ENCODE results near the gene MAP1A. TPM values are rescaled to one million over a fixed set of nuclear protein-coding genes. Genes with fewer than 3 reads are reported as not detected.

The MAP1A gene
- total RNA-seq, 1 donor from 2014 or later, result 301 TPM

DNA sequence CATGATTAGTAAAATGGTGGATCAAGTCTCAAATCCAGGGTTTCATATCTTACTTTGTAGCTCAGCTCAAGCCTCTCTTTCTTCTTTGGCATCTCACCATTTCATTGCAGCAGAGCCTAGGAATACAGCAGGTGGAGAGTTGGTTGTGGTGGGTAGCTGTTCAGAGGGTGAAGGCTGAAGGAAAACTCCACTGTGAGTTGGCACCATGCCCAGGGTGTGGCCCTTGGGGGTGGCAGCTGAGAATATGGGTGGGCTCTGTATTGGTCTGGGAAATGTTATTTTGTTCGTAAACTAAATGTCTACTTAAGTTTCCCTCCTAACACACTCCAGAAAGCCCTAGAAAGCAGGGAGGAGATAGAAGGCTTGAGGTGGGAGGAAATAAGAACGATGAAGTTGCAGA lies 1.7 kb upstream of the MAP1A start:
- peaks cover 25% of the 10 kb centered on the region for H3K27me3 Mint-ChIP-seq (ENCODE audit: unreplicated experiment)
- peaks cover 56% of the 10 kb centered on the region for H3K4me1 Mint-ChIP-seq (ENCODE audit: low read depth, unreplicated experiment)
- H3K9me3 Mint-ChIP-seq (ENCODE audit: unreplicated experiment), result peaks cover 37% of the 10 kb centered on the region
- TF ChIP-seq, protein P1, sequence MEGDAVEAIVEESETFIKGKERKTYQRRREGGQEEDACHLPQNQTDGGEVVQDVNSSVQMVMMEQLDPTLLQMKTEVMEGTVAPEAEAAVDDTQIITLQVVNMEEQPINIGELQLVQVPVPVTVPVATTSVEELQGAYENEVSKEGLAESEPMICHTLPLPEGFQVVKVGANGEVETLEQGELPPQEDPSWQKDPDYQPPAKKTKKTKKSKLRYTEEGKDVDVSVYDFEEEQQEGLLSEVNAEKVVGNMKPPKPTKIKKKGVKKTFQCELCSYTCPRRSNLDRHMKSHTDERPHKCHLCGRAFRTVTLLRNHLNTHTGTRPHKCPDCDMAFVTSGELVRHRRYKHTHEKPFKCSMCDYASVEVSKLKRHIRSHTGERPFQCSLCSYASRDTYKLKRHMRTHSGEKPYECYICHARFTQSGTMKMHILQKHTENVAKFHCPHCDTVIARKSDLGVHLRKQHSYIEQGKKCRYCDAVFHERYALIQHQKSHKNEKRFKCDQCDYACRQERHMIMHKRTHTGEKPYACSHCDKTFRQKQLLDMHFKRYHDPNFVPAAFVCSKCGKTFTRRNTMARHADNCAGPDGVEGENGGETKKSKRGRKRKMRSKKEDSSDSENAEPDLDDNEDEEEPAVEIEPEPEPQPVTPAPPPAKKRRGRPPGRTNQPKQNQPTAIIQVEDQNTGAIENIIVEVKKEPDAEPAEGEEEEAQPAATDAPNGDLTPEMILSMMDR (IDR thresholded peaks at IDR 0.05; ENCODE audit: partially characterized antibody, unreplicated experiment), result no peak
- H3K36me3 Mint-ChIP-seq (ENCODE audit: unreplicated experiment), result peaks cover 11% of the 10 kb centered on the region
- no peak for DNase-seq
- peak overlapping the region; percentile 99 for H3K4me3 Mint-ChIP-seq (ENCODE audit: unreplicated experiment)
- peak overlapping the region; percentile 100 for H3K27ac Mint-ChIP-seq (ENCODE audit: unreplicated experiment)

DNA sequence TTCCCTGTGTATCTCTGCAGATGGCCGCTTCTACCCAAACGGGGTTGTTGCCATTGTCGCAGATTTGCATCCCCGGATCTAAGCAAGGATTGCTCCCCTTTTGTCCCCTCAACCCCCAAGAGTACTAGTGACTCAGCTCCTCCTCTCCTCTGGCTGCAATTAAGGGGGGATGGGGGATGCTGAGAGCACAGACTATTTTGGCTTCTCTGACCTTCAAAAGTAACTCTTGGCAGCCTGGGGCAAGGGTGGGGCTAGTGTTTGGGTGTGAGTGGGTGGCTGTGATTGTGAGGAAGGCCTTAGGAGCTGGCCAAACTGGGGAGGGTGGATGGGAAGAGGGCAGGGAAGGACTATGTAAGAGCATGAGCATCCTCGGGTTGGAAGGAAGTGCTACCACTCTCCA lies 1.2 kb upstream of the MAP1A start:
- peaks cover 40% of the 10 kb centered on the region for H3K9me3 Mint-ChIP-seq (ENCODE audit: unreplicated experiment)
- H3K4me3 Mint-ChIP-seq (ENCODE audit: unreplicated experiment), result peak overlapping the region; percentile 99
- H3K27me3 Mint-ChIP-seq (ENCODE audit: unreplicated experiment), result peaks cover 23% of the 10 kb centered on the region
- TF ChIP-seq, protein P1 (IDR thresholded peaks at IDR 0.05; ENCODE audit: partially characterized antibody, unreplicated experiment), result no peak
- peaks cover 16% of the 10 kb centered on the region for H3K36me3 Mint-ChIP-seq (ENCODE audit: unreplicated experiment)
- peaks cover 56% of the 10 kb centered on the region for H3K4me1 Mint-ChIP-seq (ENCODE audit: low read depth, unreplicated experiment)
- H3K27ac Mint-ChIP-seq (ENCODE audit: unreplicated experiment), result peak overlapping the region; percentile 100
- DNase-seq, result no peak

DNA sequence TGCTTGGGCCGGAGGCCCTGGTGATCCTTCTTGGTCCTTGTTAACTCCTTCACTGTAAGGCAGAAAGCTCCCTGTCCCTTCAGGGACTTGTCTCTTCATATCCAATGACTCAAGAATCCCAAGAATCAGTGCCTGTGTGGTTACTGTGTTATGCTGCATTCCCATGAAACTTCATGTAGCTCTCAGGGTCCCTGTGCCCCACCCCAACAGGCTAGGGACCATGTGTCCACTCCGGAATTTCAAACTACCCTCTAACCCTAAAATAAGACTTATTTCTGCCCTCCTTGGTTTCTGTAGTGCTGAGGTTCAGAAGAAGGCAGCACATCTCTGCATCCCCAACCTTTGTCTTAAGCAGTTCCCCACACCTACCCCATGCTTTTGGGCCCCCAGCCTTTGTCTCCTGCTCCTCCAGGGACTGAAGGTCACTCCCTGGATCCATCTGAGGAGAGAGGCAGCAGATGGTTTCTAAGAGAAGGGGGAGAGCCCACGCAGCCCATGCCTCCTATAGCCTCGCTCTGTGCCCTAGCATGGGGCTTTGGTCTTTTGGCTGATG lies 531 bp upstream of the MAP1A start:
- TF ChIP-seq, protein P1 (IDR thresholded peaks at IDR 0.05; ENCODE audit: partially characterized antibody, unreplicated experiment), result no peak
- Mint-ChIP-seq H3K36me3 (ENCODE audit: unreplicated experiment) (peaks cover 23% of the 10 kb centered on the region), H3K27ac (ENCODE audit: unreplicated experiment) (peak overlapping the region; percentile 100), H3K4me3 (ENCODE audit: unreplicated experiment) (peak overlapping the region; percentile 99), H3K27me3 (ENCODE audit: unreplicated experiment) (peaks cover 20% of the 10 kb centered on the region), H3K9me3 (ENCODE audit: unreplicated experiment) (peaks cover 40% of the 10 kb centered on the region), H3K4me1 (ENCODE audit: low read depth, unreplicated experiment) (peaks cover 49% of the 10 kb centered on the region)
- DNase-seq, result peak; percentile 51

DNA sequence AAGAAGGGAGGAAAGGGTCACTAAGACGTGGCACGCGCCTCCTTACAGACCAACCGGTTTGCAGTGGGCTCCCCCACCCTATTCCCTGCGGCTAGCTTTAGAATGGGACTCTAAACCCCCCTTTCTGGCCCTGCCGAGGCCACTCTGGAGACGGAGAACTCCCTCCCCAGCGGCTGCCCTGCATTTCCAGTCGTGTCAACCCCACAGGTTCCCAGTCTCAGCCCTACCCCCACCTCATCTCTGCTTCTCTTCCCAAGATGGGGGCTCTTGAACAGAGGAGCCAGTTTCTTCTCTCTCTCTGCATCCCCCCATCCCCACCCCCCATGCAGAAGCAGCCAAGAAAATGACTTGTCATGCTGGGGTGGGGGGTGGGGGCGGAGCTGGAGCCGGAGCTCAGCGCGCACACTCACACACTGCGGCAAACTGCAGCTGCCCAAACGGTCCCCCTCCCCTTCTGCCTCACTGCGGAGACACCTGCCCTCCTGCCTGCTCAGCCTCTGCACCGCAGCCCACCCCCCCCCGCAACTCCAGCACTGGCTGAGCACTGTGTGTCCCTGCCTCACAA lies 871 bp downstream of the MAP1A start:
- Mint-ChIP-seq H3K36me3 (ENCODE audit: unreplicated experiment) (peaks cover 37% of the 10 kb centered on the region), H3K4me1 (ENCODE audit: low read depth, unreplicated experiment) (peaks cover 40% of the 10 kb centered on the region)

GRCh38 chr15:43519196-43519595 lies 1.8 kb downstream of the MAP1A start:
- no peak for DNase-seq
- TF ChIP-seq, protein P1 (IDR thresholded peaks at IDR 0.05; ENCODE audit: partially characterized antibody, unreplicated experiment), result no peak
- Mint-ChIP-seq H3K4me3 (ENCODE audit: unreplicated experiment) (peak overlapping the region; percentile 99), H3K36me3 (ENCODE audit: unreplicated experiment) (peaks cover 46% of the 10 kb centered on the region), H3K9me3 (ENCODE audit: unreplicated experiment) (peaks cover 55% of the 10 kb centered on the region), H3K27ac (ENCODE audit: unreplicated experiment) (peak overlapping the region; percentile 99), H3K4me1 (ENCODE audit: low read depth, unreplicated experiment) (peaks cover 32% of the 10 kb centered on the region), H3K27me3 (ENCODE audit: unreplicated experiment) (peaks cover 26% of the 10 kb centered on the region)

More for the DNA sequence above, 871 bp downstream of the MAP1A start:
- Mint-ChIP-seq H3K27ac (ENCODE audit: unreplicated experiment) (peak overlapping the region; percentile 99), H3K9me3 (ENCODE audit: unreplicated experiment) (peaks cover 50% of the 10 kb centered on the region), H3K27me3 (ENCODE audit: unreplicated experiment) (peaks cover 23% of the 10 kb centered on the region), H3K4me3 (ENCODE audit: unreplicated experiment) (peak overlapping the region; percentile 99)
- DNase-seq, result peak; percentile 67
- TF ChIP-seq, protein P1 (IDR thresholded peaks at IDR 0.05; ENCODE audit: partially characterized antibody, unreplicated experiment), result no peak
